Effector CD4-positive, alpha-beta T cell (primary cell): ENCODE data around the gene VWA3A.
"Not testable (repeated sequence)": the region's sequence is repeated elsewhere in the genome, so short reads cannot be mapped to it uniquely, and the experiment has no call there.

Experiments used
- DNase-seq: peaks from one replicate; pipeline ENCODE4 v3.0.0-alpha.2; 2020

The VWA3A gene

GRCh38 chr16:22183901-22184614, 91.7 kb downstream of the VWA3A start:
- DNase-seq: no peak

GRCh38 chr16:22184615-22184968, 92.3 kb downstream of the VWA3A start:
- no peak for DNase-seq

- DNase-seq: no peak
These were observed 94.2 kb downstream of the VWA3A start for GRCh38 chr16:22186517-22186916.

- no peak for DNase-seq
These were observed 95.9 kb downstream of the VWA3A start for GRCh38 chr16:22188267-22188594.

- peak; percentile 55 for DNase-seq
These were observed 96.5 kb downstream of the VWA3A start for GRCh38 chr16:22188595-22189442.

- DNase-seq: peak; percentile 21
These were observed 97.2 kb downstream of the VWA3A start for GRCh38 chr16:22189473-22190080.

DNA sequence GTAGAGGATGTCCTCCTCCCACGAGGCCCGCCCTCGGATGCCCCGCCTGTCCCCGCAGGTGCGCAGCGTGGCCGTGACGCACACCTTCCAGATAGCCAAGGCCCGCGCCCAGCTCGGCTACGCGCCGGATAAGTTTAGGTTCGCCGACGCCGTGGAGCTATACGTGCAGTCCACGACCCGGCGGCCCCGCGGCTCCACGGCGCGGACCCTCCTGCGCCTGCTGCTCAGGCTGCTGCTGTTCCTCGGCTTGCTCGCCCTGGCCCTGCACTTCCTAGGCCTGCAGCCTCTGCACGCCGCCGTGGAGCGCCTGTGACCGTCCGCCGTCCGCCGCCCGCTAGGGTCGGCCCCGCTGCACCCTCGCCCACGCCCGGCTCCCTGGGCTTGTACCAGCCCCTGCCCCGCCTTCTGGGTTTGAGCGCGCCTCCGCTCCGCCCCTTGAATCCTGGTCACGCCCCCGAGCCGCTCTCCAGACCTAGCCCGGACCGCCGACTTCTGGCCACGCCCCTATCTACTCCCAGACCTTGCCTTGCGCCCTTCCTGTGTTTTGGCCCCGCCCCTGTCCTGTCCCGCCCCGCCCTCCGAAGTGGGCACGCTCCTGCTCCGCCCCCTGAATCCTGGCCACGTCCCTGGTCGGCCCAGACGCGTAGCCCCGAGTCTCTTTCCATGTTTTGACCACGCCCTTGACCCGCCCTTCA, 97.9 kb downstream of the VWA3A start:
- DNase-seq: peak; percentile 89

DNA sequence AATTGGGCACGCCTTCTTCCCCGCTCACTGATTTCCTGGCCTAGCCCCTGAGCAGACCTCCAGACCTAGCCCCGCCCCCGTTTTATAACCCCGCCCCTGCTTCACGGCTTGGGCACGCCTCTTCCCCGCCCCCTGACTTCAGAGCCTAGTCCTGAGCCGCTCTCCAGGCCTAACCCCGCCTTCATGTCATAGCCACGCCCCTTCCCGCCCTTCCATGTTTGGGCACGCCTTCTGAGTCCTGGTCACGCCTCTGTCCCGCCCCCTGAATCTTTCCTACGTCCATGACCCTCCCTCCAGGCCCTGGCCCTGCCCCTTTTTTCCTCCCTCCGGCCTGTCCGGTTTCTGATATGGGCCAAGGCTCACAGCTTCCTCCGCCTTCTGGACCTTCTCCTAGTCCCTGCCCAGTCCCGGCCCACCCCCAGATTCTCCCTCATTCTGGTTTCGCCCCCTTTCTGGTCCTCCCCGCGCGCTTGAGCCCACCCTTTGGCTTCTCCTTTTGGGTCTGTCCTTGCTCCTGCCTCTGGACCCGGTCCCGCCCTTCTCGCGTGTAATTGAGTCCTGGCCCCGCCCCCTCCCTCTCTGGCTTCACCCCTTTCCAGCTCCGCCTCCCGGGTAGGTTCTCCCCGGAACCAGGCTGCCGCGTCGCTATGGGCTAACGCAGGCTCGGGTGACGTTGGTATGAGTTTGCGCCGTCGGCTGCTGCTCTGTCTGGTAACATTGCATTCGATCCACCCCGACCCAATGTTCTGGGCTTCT, 98.6 kb downstream of the VWA3A start:
- peak; percentile 98 for DNase-seq

DNA sequence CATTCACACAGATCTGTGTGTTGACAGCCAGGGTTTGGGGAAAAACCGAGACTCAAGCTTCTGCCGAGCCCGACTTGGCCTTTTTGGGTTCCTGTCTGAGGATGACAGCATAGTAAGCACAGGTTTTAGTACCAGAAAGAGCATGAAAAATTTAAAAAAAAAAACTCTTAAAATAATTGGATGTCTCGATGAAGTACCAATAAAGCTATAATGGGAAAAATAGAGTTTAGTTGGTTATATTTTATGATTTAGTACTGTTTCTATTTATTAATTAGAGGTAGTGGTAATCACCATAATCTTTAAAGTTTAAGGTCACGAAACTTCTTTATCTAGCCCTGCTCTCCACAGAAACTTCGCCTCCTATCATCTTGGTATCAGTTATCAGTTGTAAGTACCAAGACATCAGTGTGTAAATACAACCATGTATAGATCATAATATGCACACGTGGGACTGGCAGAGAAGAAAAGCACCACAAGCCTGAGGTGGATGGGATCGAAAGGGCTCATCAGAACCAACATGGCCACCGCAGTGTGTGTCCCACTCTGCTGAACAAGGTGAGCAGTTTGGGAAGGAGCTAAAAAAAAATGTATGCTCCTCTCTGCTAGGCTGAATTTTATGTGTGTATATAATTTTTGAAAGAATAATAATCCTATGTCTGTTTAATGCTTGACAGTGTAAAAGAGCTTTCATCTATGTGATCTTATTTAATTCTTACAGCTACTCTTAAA, 99.4 kb downstream of the VWA3A start:
- no peak for DNase-seq

DNA sequence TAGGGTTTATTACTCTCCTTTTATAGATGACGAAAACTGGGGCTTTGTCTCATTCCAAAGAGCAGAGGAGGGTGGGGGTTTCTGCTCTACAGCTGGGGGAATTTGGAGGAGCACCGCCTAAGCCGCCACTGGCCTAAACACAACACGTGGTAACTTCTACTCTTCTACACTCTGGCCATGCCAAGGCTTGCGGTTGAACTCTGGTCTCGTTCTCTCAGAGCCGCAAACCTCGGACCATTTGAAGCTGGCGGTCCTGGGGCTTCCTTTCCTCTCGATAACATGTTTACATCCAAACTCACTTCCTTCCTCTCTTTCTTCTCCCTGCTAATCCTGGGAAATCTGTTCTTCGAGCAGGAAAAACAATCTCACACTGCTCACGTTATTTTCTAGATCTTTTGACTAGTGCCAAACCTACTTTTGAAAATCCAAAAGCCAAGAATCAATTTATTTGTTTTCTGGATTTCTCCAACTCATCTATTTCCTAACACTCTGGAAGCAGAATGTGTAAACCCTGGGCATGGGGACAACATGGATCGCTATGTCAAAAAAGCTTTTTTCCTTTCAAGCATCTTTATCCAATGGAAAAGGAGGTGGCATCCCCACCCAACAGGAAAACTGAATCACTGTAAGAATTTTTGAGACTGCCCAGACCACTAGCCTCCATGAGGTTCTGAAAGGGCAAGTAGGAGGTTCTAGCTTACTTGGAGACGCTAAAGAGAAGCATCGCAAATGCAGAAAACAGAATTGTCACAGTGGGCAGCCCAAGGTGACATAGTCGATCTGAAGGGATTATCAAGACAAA, 100.1 kb downstream of the VWA3A start:
- DNase-seq: peak; percentile 76

GRCh38 chr16:22193063-22193411, 100.7 kb downstream of the VWA3A start:
- DNase-seq: no peak

- DNase-seq: no peak
These were observed 102.5 kb downstream of the VWA3A start for GRCh38 chr16:22194707-22195444.

- no peak for DNase-seq
These were observed 103.0 kb downstream of the VWA3A start for GRCh38 chr16:22195445-22195694.

- peak; percentile 86 for DNase-seq
These were observed 103.6 kb downstream of the VWA3A start for GRCh38 chr16:22195695-22196558.

- DNase-seq: not testable (repeated sequence)
These were observed 104.3 kb downstream of the VWA3A start for GRCh38 chr16:22196559-22197168.

DNA sequence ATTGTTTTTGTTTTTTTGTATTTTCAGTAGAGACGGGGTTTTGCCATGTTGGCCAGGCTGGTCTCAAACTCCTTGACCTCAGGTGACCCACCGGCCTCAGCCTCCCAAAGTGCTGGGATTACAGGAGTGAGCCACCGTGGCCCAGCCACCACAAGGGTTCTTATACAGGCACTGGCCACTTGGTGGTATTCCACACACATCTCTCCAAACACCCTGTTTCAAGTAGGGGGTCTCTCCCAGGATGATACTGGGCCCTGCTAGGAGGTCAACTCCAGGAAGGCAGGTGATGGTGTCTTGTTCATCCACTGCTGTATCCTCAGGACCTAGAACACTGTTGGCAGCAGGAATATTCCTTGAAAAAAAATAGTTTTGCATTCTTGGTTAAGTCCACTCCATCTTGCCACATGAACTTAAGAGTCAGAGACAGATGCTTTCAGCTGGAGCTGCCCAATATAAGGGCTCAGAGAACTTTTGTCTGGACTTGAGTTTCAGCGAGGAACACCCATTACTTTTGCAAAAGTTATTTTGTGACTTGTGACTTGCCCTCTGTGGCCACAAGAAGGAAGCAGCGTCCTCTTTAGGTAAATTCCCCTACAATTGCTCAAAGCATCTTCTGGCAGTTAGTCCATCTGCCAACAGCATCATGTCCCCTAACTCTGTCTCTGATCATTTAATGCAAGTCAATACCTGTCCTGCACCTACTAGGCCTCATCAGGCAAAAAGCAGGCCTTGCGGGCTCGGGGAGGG, 106.4 kb downstream of the VWA3A start:
- DNase-seq: no peak

GRCh38 chr16:22202261-22202637, 109.9 kb downstream of the VWA3A start:
- no peak for DNase-seq

DNA sequence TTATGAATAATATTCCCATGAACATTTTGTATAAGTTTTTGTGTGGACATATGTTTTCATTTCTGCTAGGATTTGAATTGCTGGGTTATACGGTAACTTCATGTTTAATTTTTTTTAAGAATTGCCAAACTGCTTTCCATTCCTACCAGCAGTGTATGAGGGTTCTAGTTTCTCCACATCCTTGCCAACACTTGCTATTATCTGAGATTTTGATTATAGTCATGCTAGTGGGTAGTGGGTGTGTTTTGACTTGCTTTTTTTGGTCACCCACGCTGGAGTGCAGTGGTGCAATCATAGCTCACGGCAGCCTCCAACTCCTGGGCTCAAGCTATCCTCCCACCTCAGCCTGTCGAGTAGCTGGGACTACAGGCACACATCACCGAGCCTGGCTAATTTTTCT, 110.8 kb downstream of the VWA3A start:
- DNase-seq: no peak
